ENCODE results near the gene CYB5D1.

The CYB5D1 gene

GRCh38 chr17:7888184-7888920 lies 30.5 kb downstream of the CYB5D1 start, which contains the start of gene CHD3:
Gene CHD3 (plus strand): TSS chr17:7888789. CDS start chr17:7889001, 212 bp downstream.
- H3K36me3 ChIP-seq = peaks cover 38 to 45% (median 40%) of the 10 kb centered on the region in 11 experiments
- H3K9me3 ChIP-seq (replicated peaks in 1 of 11) = no peaks in the 10 kb centered on the region
- H3K27me3 ChIP-seq = no peaks in the 10 kb centered on the region
- H3K9ac ChIP-seq = peak within 1 kb of the TSS; percentile 82 to 98 (median 94)
- H4K20me1 ChIP-seq = peaks cover 6 to 57% (median 43%) of the 10 kb centered on the region in 11 experiments; a peak in 20 of 22 replicates
- peak within 1 kb of the TSS; percentile 77 to 97 (median 86) for H3K4me3 ChIP-seq
- H3K4me2 ChIP-seq = peak within 1 kb of the TSS; percentile 95 to 100 (median 96)
- peaks cover 28 to 41% (median 33%) of the 10 kb centered on the region in 10 experiments for H3K4me1 ChIP-seq
- TF ChIP-seq Cebpa-rat (IDR thresholded peaks at IDR 0.05) = no peak
- H3K27ac ChIP-seq = peak within 1 kb of the TSS; percentile 53 to 98 (median 96)

DNA sequence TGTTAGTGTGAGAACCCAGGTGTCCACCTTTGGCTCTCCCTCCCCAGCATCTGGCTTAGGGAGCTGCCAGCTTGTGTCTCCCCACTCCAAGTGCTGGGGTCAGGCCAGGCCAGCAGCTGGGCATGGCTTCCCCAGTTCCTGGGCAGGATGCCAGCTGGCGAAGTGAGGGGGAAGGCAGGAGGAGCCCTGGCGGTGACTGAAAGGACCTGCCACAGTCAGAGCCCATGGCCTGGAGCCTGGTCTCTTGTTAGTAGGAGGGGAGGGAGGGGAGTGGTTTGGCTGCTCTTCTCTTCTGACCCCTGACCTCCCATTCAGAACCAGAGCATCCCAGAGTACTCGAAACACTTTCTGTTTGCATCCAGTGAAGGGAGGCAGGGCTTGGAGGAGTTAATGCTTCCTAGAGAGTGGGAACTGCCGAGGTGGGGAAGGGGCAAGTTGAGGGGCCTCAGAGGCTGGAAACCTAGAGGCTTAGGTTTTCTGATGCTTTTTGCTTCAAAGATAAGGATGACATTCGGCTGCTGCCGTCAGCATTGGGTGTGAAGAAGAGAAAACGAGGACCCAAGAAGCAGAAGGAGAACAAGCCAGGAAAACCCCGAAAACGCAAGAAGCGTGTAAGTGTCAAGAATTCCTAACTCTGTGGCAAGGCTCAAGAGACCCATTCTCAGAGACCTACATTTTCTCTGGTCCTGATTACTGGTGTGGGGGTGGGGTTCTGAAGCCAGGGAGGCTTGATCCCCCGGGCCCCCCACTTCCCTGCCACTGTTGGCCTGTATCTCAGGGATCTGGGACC lies 31.6 kb downstream of the CYB5D1 start:
- peak overlapping the region; percentile 77 to 97 (median 86); a peak in 19 of 20 replicates for H3K4me3 ChIP-seq
- H3K27me3 ChIP-seq = no peaks in the 10 kb centered on the region
- H3K36me3 ChIP-seq = peaks cover 48 to 55% (median 50%) of the 10 kb centered on the region in 11 experiments
- peaks cover 22 to 33% (median 27%) of the 10 kb centered on the region in 10 experiments for H3K4me1 ChIP-seq
- no peak for TF ChIP-seq Cebpa-rat (IDR thresholded peaks at IDR 0.05)
- peak overlapping the region; percentile 95 to 100 (median 96) for H3K4me2 ChIP-seq
- no peaks in the 10 kb centered on the region for H3K9me3 ChIP-seq (replicated peaks in 1 of 11)
- peak overlapping the region; percentile 82 to 98 (median 94) for H3K9ac ChIP-seq
- H3K27ac ChIP-seq = peak overlapping the region; percentile 53 to 98 (median 96); a peak in 21 of 22 replicates
- peaks cover 6 to 67% (median 51%) of the 10 kb centered on the region in 11 experiments; a peak in 20 of 22 replicates for H4K20me1 ChIP-seq

- H3K9me3 ChIP-seq (replicated peaks in 1 of 11) = no peaks in the 10 kb centered on the region
- peaks cover 6 to 95% (median 72%) of the 10 kb centered on the region in 11 experiments; a peak in 20 of 22 replicates for H4K20me1 ChIP-seq
- peak overlapping the region in 3 of 11 experiments; percentile 9 to 31 (median 26); a peak in 2 of 22 replicates for H3K27ac ChIP-seq
- H3K4me2 ChIP-seq = no peak overlapping the region
- H3K4me3 ChIP-seq = no peak overlapping the region
- H3K4me1 ChIP-seq = peaks cover 20 to 32% (median 23%) of the 10 kb centered on the region in 10 experiments
- TF ChIP-seq Cebpa-rat (IDR thresholded peaks at IDR 0.05) = no peak
- H3K9ac ChIP-seq = peak overlapping the region in 8 of 11 experiments; percentile 16 to 49 (median 38); a peak in 5 of 22 replicates
- H3K36me3 ChIP-seq = peaks cover 88 to 94% (median 90%) of the 10 kb centered on the region in 11 experiments
- no peaks in the 10 kb centered on the region for H3K27me3 ChIP-seq
These were observed 35.5 kb downstream of the CYB5D1 start for GRCh38 chr17:7893187-7893880.

DNA sequence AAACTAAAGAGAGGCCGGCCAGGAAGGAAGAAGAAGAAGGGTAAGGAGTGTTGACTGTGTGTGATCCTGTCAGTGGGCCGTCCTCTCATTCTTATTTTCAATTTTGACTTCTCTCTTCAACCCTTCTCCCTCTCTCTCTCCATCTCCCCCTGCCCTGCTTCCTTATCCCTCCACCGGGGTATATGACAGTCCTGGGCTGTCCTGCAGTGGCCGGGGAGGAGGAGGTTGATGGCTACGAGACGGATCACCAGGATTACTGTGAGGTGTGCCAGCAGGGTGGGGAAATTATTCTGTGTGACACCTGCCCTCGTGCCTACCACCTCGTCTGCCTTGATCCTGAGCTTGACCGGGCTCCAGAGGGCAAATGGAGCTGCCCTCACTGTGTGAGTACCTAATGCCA lies 36.4 kb downstream of the CYB5D1 start:
- Histone ChIP-seq H3K9me3 (replicated peaks in 1 of 11) (no peaks in the 10 kb centered on the region), H3K27me3 (no peaks in the 10 kb centered on the region), H4K20me1 (peaks cover 6 to 94% (median 72%) of the 10 kb centered on the region in 11 experiments; a peak in 20 of 22 replicates), H3K4me3 (no peak overlapping the region), H3K4me1 (peaks cover 11 to 23% (median 14%) of the 10 kb centered on the region in 10 experiments), H3K27ac (peak overlapping the region in 3 of 11 experiments; percentile 9 to 31 (median 26); a peak in 1 of 22 replicates), H3K9ac (peak overlapping the region in 9 of 11 experiments; percentile 0 to 48 (median 30); a peak in 9 of 22 replicates), H3K4me2 (no peak overlapping the region), H3K36me3 (peaks cover 97 to 100% (median 99%) of the 10 kb centered on the region in 11 experiments)
- TF ChIP-seq Cebpa-rat (IDR thresholded peaks at IDR 0.05) = no peak

- peaks cover 5 to 16% (median 7%) of the 10 kb centered on the region in 10 experiments for H3K4me1 ChIP-seq
- peaks cover 99 to 100% (median 100%) of the 10 kb centered on the region in 11 experiments for H3K36me3 ChIP-seq
These were observed 37.1 kb downstream of the CYB5D1 start for GRCh38 chr17:7894866-7895265.

DNA sequence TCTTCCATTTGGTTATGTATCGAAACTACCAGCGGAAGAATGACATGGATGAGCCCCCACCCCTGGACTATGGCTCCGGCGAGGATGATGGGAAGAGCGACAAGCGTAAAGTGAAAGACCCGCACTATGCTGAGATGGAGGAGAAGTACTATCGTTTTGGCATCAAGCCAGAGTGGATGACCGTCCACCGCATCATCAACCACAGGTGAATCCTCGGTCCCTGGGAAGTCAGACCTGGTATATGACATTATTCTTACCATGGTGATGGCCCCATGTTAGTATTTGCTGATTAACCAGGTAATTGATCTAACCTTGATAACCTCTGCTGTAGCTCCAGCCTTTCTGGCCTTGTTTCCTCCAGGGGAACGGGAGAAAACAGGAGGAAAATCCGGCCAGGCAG lies 39.3 kb downstream of the CYB5D1 start:
- no peak overlapping the region for H3K4me3 ChIP-seq
- peaks cover 0 to 90% (median 56%) of the 10 kb centered on the region in 11 experiments; a peak in 15 of 22 replicates for H4K20me1 ChIP-seq
- H3K9me3 ChIP-seq (replicated peaks in 1 of 11) = no peaks in the 10 kb centered on the region
- H3K4me2 ChIP-seq = 0 out of 22 replicates have a peak overlapping the region, but pooled peaks of 1 of the 11 experiments have one; percentile 0
- H3K36me3 ChIP-seq = peaks cover 99 to 100% (median 100%) of the 10 kb centered on the region in 11 experiments
- H3K27me3 ChIP-seq = no peaks in the 10 kb centered on the region
- peaks cover 0 to 12% (median 0%) of the 10 kb centered on the region in 10 experiments; a peak in 2 of 20 replicates for H3K4me1 ChIP-seq
- no peak for TF ChIP-seq Cebpa-rat (IDR thresholded peaks at IDR 0.05)
- no peak overlapping the region for H3K27ac ChIP-seq
- H3K9ac ChIP-seq = peak overlapping the region in 7 of 11 experiments; percentile 1 to 44 (median 11); a peak in 4 of 22 replicates

More at GRCh38 chr17:7894866-7895265, 37.1 kb downstream of the CYB5D1 start:
- Histone ChIP-seq H3K4me3 (no peak overlapping the region), H3K9ac (peak overlapping the region in 6 of 11 experiments; percentile 0 to 38 (median 20); a peak in 5 of 22 replicates), H3K27me3 (no peaks in the 10 kb centered on the region), H3K4me2 (no peak overlapping the region), H3K9me3 (replicated peaks in 1 of 11) (no peaks in the 10 kb centered on the region), H3K27ac (no peak overlapping the region), H4K20me1 (peaks cover 0 to 92% (median 71%) of the 10 kb centered on the region in 11 experiments; a peak in 19 of 22 replicates)
- no peak for TF ChIP-seq Cebpa-rat (IDR thresholded peaks at IDR 0.05)

- Histone ChIP-seq H4K20me1 (peaks cover 0 to 89% (median 52%) of the 10 kb centered on the region in 11 experiments; a peak in 15 of 22 replicates), H3K9me3 (replicated peaks in 1 of 11) (no peaks in the 10 kb centered on the region), H3K36me3 (peaks cover 100% of the 10 kb centered on the region in 11 experiments), H3K4me2 (0 out of 22 replicates have a peak overlapping the region, but pooled peaks of 1 of the 11 experiments have one; percentile 0), H3K27ac (no peak overlapping the region), H3K9ac (peak overlapping the region in 4 of 11 experiments; percentile 5 to 44 (median 10); a peak in 3 of 22 replicates), H3K27me3 (no peaks in the 10 kb centered on the region), H3K4me1 (peaks cover 0 to 12% (median 0%) of the 10 kb centered on the region in 10 experiments; a peak in 2 of 20 replicates), H3K4me3 (no peak overlapping the region)
- no peak for TF ChIP-seq Cebpa-rat (IDR thresholded peaks at IDR 0.05)
These were observed 40.0 kb downstream of the CYB5D1 start for GRCh38 chr17:7897773-7898172.

Measured in BLaER1 treated with 17β-estradiol and CSF1 and Interleukin-3, amounts not matched to agents 10 nM and 100 nM (cell line).